HG03039 (cell line): ENCODE data around the gene SAYSD1.

Experiments
- ATAC-seq: cut with Tn5 transposase; IDR thresholded peaks from one replicate; pipeline ENCODE4 v1.9.1; 2021; ENCODE audit warnings: mild to moderate bottlenecking, moderate library complexity; ENCODE audit not compliant: unreplicated experiment

The SAYSD1 gene

DNA sequence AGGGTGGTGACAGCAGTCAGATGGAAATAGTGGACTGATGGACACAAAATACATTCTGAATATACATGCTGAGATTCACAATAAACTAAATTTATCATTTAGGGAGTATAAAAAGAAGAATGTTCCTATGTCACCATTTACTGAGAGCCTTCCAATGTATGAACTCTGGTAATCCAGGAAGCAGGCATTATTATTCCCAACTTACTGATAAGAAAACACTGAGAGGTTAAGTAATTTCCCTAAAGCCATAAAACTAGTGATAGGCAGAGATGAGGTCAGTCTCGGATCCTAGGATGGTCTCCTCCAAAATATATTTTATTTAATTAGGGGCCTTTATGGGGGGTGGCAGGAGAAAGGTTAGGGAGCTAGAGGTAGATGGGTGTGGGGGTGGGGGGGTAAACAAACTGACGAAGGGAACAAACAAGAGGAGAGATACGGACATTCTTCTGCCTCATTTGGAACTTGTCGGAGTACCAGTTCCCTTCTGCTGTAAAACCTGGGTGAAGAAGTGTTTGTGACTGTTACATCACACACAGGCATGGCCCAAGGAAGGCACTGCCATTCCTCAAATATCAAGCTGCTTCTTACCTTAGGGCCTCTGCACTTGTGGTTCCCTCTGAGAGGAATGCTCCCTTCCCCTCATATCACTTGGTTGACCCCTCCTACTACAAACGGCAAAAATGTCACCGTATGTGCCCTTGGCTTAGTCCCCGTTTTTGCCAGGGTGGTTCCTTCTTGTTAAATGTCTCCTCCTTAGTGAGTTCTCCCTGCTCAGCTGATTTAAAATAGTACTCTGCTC is 6.7 kb downstream of the SAYSD1 start:
- ATAC-seq, result no peak

DNA sequence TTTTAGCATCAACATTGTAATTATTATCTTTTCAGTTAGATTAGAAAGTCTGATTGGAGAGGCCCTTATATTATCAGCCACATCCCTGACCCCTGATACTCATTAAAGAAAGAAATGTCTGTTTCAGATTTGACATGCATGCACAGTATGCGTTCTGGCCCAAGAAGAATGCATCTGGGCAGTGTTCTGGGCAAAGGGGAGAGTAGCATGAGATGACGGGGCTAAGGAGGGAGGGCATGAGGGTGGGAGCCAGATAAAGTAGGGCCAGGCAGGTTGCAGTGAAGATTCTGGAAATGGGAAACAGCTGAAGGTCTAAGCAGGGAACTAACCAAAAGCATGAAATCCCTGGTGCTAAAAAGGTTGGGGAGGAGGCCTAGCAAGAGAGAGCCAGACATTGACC is 7.3 kb downstream of the SAYSD1 start:
- ATAC-seq, result no peak

DNA sequence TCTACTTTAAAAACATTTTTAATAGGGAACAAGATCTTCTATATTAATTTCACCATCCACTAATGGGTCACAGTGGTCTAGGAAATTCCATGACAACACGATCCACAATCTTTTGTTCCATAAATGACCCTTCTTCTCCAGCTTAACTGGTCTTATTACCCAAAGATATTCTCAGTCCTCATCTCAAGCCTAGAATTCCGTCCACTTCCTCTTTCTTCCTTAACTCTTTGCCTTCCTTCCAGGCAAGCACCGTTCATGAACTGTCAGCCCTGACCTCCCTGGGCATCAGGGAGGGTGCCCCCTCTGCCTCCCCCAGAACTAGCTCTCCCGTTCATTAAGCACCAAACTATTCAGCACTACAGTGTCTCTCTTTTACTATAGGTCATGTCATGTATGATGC is 8.0 kb downstream of the SAYSD1 start:
- ATAC-seq, result no peak

DNA sequence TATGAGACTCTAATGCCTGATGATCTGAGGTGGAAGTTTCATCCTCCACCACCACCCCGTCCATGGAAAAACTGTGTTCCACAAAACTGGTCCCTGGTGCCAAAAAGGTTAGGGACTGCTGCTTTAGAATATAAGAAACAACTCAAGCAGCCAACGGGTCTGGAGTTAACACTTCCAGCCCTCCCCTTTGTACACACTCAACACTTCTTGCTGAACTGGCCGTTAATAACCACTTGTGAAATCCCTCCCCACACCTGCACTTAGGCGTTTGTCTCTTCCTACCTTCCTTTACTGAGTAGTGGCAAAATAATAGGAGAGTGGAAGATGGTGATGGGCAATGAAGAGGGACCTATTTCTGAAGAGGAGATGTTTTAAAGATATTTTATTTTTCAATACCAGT is 10.5 kb downstream of the SAYSD1 start:
- ATAC-seq, result no peak

DNA sequence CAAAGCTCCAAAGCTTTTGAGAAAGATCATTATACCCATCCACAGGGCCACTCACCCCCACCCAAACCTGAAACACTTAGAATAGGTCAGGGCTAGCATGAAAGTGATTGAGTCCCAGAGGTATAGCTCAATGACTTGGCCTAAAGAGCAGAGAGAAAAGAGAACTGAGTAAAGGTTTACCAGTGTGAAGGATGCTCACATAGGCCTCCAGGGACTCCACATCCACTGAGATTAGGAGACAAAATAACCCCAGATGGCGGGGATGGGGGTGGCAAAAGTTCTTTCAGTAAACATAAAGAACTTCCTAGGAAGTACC is 12.2 kb downstream of the SAYSD1 start:
- no peak for ATAC-seq

DNA sequence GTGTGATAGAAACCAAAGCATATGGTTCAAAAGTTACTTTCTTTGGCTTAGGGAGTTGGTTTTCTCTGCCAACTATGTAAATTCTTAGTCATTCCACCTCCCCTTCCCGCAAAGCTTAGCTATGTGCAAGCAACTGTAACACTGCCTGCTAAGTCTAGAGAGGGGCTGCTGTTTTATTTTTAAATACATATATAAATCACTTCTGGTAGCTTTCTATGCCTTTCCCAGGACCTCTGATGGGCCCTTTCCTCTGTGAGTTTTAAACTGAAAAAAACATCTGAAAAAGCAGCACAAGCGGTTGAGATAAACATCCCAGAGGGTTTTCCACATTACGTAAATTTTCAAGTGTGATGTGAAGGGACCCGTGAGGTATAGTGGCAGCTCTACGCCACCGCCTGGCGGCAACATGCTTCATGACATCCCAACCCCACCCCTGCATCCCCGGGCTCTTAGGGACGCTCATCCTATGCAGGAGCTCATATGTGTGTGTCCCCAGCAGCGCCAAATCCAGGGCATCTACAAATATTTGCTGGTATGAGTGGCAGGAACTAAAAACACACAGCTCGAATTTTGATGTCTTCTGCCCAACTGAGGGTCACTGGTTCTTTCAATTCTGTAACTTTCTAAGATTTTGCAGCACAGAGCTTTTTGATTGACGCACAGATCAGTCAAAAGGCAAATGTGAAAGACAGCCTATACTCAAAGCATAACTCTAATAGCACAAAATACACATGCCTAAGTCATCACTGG is 12.7 kb downstream of the SAYSD1 start:
- no peak for ATAC-seq

DNA sequence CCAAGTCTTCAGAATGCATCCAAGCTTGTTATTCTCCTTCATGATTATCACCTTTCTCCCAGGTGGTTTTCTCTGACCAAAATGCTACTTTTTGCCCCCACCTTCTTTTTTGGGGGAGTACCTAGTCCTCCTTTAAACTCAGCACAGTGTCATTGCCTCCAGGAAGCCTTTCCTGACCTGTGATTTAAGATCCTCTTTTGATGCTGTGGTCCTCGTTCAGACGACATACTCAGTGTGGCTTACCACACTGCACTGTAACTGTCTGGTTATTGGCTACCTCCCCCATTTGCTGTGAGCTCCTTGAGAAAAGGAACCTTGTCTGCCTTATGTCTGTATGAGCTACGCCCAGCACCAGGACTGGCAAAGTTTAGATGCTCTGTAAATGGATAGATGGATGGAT is 14.6 kb downstream of the SAYSD1 start:
- ATAC-seq, result no peak

DNA sequence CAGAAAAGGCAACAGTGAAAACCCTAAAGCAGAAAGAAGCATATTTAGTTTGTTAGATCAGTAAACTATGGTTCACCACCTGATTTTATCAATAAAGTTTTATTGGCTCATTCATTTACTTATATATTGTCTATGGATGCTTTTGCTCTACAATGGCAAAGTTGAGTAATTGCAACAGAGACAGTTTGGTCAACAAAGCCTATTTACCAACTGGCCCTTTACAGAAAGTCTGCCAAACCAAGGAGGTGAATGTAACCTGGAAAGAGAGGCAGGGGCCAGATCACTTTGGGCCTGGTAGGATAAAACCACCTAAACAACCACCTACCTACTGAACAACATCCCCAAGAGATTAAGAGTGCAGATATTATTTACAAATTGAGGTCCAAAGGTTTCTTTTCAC is 19.4 kb downstream of the SAYSD1 start:
- no peak for ATAC-seq

DNA sequence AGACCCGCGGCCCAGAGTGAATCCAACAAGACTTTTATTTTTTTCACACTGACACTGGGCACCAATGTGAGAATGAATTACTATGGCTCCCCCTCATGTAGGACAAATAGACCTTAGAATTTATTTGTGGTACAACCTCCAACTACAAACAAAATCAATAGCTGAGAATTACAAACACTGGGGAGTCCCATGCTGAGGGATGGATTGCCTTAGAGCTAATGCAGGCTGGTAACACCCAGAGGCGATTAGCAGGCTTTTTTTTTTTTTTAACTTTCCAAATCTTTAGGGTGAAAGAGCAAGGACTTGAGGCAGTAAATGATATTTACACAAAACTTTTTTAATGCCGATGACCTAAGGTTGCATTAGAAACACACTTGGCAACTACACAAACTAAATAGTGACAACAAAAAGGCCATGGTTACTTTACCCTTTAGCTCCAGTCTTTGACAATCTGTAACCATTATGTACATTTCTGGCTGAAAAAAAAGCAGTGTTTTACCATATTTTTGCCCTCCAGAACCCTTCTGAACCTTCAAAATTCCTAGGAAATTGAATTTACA is 21.8 kb downstream of the SAYSD1 start:
- ATAC-seq, result no peak

DNA sequence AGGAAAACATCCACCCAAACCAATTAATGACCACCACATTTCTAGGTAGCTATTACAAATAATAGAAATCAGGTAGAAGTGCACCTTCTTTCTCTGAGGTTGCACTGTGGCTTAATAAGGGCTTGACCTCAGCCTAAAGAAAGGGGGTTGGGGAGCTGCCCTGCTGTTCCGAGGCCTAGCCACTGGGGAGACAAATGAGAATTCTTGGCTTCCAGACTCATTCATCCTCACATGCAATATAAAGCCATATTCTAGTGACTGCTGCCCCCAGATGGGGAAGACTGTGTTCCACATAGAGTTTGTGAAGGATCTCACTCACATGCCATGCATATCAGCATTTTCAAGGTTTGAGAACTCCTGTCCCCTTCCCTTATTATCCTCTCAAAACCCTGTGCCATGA is 22.9 kb downstream of the SAYSD1 start:
- no peak for ATAC-seq

DNA sequence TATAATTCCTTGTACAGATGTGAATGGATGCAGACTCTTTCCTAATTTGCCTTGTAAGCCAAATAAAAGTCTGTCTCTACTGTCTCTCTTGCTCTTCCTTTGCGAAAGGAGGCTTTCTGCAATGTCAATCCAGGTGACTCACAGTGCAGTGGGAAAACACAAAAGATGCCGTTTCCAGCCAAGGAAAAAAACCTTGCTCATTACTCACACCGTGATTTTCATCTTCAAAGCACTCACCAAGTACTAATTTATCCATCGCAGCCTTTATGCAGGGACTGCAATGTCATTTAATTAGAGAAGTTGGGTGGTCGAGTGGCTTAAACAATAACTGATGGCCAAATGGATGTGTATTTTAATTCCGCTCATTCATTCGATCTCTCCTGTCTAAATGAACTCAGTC is 23.8 kb downstream of the SAYSD1 start:
- ATAC-seq, result no peak

DNA sequence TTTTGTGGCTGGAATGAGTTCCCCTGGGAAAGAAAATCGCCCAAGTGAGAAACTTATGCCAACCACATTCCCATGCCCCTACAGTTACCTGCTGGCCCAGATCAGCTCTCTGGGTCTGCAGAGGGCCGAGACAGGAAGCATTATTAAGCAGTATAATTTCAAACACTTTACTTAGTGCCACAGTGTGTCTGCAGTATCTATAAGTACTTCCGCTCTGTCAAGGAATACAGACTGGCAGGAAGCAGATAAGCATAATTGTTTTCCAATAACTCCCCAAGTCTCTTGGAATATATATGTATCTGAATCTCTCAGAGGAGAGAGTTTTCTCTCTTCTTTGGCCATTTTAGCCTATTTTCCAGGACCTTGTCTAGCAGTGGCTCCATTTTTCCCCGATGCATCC is 24.9 kb downstream of the SAYSD1 start:
- ATAC-seq, result no peak

DNA sequence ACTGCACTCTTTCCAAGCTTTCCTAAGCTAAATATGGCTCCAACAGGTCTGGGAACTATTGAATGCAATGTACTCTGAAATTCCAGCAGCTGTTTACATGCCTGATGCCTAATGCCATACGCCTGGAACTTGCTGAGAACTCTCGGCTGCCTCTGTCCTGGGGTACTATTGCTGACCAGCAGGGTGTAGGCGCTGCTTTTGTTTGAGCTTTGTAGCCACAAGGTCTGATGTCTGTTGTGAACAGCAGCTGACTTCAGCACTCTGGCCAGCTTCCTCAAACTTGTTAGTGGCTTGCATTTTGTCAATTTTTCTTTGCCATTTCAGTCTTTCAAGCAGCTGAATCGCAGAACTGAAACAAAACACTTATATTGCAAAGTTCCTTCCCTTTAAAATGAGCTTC is 26.7 kb downstream of the SAYSD1 start:
- no peak for ATAC-seq

DNA sequence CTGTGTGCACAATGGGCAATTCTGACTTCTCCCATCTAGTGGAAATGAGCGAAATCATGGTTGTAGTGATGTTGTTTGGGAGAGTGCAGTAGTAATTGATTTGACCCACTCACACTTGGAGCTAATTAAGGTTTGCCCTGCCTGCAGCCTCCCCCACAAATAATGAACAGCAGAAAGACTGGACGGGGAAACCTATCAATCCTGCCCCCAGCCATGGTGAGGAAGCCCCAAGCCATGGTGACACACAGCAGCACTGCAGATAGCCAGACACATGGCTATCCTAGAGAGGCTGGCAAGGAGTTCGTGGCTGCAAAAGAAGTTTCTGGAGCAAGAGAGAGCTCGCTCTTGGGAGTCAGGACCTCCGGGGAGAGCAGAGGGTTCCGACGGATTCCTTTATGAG is 27.8 kb downstream of the SAYSD1 start:
- ATAC-seq, result no peak

DNA sequence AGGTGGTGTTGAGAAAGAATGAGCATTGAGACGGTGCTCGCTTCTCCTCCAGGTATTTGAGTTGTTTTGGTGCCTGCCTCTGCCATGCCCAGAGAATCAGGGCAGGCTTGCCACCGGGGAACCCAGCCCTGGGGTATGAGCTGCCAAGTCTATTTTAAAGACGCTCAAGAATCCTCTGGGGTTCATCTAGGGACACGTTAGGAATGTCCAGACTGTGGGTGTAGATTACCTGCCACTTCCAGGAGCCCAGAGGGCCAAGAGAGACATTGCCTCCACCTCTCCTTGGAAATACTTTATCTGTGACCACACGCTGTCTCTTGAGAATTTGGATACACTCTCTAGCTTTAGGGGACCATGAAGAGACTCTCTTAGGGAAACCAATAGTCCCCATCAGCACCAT is 28.3 kb downstream of the SAYSD1 start:
- ATAC-seq, result no peak

DNA sequence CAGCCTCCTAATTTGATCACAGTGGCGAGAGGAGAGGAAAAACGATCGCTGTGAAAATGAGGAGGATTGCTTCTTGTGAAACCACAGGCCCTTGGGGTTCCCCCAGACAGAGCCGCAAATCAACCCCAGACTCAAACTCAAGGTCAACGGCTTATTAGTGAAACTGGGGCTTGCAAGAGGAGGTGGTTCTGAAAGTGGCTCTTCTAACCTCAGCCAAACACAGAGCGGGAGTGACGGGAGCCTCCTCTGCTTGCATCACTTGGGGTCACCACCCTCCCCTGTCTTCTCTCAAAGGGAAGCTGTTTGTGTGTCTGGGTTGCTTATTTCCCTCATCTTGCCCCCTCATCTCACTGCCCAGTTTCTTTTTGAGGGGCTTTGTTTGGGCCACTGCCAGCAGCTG is 28.7 kb downstream of the SAYSD1 start:
- ATAC-seq, result no peak

DNA sequence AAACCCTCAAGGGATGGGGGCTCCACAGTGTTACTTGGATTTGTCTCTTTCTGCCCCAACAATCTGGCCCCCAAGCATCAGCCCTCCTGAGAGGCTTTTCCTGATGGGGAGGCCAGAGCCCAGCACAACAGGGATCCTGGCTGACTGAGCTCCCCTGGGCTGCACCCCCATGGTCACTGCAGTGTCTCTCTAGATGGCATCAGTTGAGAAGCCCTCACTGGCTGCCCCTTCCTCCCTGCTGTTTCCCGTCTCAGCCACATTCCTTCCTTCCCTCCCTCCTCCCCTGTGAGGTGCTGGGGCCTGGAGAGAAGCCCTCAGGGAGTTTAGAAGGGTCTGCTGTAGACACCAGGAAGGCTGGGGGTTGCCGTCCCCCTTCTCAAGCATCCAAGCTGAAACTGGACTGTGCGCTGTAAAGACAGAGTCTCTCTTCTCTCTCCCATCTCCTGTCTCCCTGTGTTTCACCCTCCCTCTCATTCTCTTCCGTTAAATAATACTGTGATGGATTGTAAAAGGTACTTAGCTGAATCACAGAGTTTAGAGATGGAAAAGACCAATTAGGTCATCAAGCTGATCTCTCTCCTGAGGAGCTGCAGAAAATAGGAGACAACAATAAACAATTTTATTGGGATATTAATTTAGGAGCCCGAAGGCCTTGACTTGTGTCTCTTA is 29.7 kb downstream of the SAYSD1 start:
- no peak for ATAC-seq

DNA sequence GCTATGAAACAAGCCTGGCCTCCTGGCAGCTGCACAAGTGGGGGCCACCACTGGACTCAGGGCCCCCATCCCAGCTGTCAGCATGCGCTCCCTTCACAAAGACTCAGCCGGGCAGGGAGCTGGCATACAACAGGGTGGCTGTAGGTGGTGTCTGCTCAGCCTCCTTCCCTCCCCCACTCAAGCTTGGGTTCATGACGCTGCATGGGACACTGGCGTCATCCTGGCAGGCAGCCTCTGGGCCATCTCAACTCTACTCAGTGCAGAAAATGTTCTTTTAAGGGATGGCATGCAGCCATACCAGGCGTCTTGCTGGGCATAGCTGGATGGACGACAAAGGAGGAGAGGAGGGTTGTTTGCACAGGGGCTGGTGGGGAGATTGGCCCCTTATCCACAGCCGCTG is 30.5 kb downstream of the SAYSD1 start:
- ATAC-seq, result no peak

DNA sequence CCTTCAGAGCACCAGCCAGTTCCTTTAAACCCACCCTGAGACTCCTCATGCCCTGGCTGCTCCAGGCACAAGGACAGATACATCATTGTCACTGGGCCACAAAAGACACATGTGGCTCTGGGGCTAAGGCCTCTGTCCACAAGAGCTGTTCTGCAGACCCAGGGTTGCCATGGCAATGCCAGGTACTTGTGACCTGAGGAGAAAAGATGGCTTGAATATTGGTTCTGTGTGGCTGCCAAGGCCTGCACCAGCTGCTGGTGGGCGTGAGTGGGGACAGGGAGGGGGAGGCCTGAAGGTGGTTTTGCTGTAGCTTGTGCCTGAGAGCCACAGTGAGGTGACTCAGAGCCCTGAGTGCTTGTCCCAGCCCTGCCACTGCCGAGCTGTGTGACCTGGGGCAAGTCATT is 31.8 kb downstream of the SAYSD1 start:
- no peak for ATAC-seq

DNA sequence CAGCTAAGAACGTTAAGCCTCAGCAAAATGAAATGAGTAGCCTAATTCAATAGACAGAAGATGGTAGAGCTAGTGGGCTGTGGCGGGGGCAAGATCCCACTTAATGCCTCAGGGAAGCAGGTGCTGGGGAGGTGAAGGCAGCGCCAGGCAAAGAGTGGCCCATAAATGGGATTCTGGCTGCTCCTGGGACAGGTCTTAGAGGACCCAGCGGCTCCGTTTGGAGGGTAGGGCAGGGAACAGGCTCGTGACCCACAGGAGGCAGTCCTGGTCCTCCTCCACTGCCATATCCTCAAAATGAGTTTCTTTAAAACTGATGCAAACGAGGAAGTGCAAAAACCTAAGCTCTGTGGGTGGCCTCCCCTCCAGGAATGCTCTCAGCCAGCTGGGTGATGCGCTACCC is 32.7 kb downstream of the SAYSD1 start:
- no peak for ATAC-seq

DNA sequence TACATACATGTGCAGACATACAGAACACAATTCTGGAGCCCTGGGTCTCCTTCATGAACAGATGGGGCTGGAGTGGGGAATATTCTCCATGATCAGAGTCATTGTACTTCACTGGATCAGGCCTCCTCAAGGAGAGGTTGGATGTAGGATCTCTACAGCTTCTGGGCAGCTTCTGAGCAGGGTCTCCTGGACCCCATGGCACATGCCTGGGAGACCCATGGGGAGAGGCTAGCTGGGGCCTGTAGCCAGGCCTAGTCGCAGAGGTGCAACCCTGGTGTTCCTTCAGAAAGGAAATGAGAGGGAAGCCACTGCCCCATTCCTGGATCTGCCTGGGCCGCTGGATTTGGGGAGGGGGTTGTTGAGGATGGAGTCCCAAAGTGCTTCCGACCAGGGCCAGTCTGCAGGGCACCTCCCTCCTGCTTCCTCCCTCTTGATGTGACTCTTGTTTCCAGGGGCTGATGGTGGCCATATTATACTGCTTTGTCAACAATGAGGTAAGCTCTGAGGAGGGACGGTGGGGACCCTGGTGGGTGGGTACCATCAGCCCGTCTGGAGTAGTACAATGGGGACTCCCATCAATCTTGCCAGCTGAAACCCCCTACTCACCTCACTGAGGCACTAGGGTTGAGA is 34.6 kb downstream of the SAYSD1 start:
- ATAC-seq, result no peak
